Small intestine (tissue), 7 donors: ENCODE data around the gene DNAH12. TPM values are rescaled to one million over a fixed set of nuclear protein-coding genes. Genes with fewer than 3 reads are reported as not detected.
"Not testable (repeated sequence)": the region's sequence is repeated elsewhere in the genome, so short reads cannot be mapped to it uniquely, and the experiment has no call there.

Experiments
- DNase-seq, 2 donors: peaks; one replicate each; pipeline versions ENCODE4 v3.0.0 to v3.0.0-alpha.2; 2013
- FAIRE-seq: peaks from 2 replicates; lab custom pipeline; 2012; peaks lifted over from hg19 to GRCh38; lab: Jason Lieb, UNC
- H3K27ac ChIP-seq, 3 donors: one replicate each; pipeline ENCODE4 v1.5.1; 2013; ENCODE audit warnings: low read length in 2 of 3, mild to moderate bottlenecking in 2 of 3, control low read depth in 1 of 3, inconsistent platforms in 1 of 3, low read depth in 1 of 3, moderate library complexity in 1 of 3
- H3K27me3 ChIP-seq, 3 donors: one replicate each; pipeline ENCODE4 v1.6.1; 2013; ENCODE audit warnings: low read length in 3 of 3, inconsistent platforms in 1 of 3; ENCODE audit not compliant: control insufficient read depth in 3 of 3, insufficient read depth in 3 of 3
- H3K36me3 ChIP-seq, 3 donors: one replicate each; pipeline ENCODE4 v1.6.1; 2013; ENCODE audit warnings: low read length in 3 of 3, inconsistent platforms in 1 of 3, low read depth in 1 of 3, mild to moderate bottlenecking in 1 of 3, moderate library complexity in 1 of 3; ENCODE audit not compliant: control insufficient read depth in 3 of 3, insufficient read depth in 2 of 3
- H3K4me1 ChIP-seq, 3 donors: one replicate each; pipeline ENCODE4 v1.6.1; 2013; ENCODE audit warnings: low read length in 2 of 3, inconsistent platforms in 1 of 3, low read depth in 1 of 3, mild to moderate bottlenecking in 1 of 3, moderate library complexity in 1 of 3; ENCODE audit not compliant: control insufficient read depth in 3 of 3, insufficient read depth in 2 of 3
- H3K4me3 ChIP-seq, 3 donors: one replicate each; pipeline ENCODE4 v1.5.1; 2013; ENCODE audit warnings: low read length in 3 of 3, control low read depth in 1 of 3, inconsistent platforms in 1 of 3, low read depth in 1 of 3, mild to moderate bottlenecking in 1 of 3, moderate library complexity in 1 of 3
- H3K9me3 ChIP-seq, 2 donors: one replicate each; pipeline ENCODE4 v1.6.1; 2013; ENCODE audit warnings: low read depth in 1 of 2, low read length in 1 of 2; ENCODE audit not compliant: control insufficient read depth in 2 of 2, insufficient read depth in 1 of 2
- WGBS, 3 donors: extraction: QIAGEN DNeasy Blood & Tissue Kit; methylation state at CpG; one replicate each; pipeline ENCODE4 v1.1.7; 2013; 5-methylcytosine and 5-hydroxymethylcytosine counted together
- polyA plus RNA-seq, 4 donors: library from polyadenylated mRNA; stranded (reverse) in 3 of 4; unstranded in 1 of 4; fragments of 200-250 nt in 3 of 4; fragments of 120-200 nt in 1 of 4; gene quantifications; one replicate each; pipeline versions ENCODE4 v1.2.1 to v1.2.3, GENCODE V29; 2013
- donor health status: healthy with polysubstance abuse.
- donor health status: control.
- donor health status: control.
- donor health status: Bipolar disorder and iron deficiency.
- donor health status: healthy.

The DNAH12 gene
- polyA plus RNA-seq, 4 donors, result 0.10 to 2.1 TPM; not detected in 2

DNA sequence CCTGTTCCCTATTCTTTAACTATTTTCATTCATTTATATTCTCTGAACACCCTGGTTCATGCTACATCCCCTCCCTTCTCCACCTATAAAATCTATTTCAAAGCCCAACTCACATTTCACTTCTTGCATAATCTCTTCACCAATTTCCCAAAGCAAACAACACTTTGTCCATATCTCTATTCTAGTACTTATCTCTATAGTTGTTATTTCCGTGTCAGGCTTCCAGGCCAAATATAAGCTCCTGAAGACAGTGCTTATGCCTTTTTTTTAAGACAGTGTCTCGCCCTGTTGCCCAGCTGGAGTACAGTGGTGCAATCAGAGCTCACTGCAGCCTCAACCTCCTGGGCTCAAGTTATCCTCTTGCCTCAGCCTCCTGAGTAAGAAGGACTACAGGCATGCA, 43.6 kb downstream of the DNAH12 start:
- H3K27me3 ChIP-seq, result no peaks in the 10 kb centered on the region
- H3K9me3 ChIP-seq, result no peaks in the 10 kb centered on the region
- no peak overlapping the region for H3K4me3 ChIP-seq
- no peaks in the 10 kb centered on the region for H3K36me3 ChIP-seq
- 2 to 54% (median 24%) methylated on average over 2 of the region's 2 CpGs for WGBS, 3 donors
- peak; percentile 42 to 43 for DNase-seq
- no peak overlapping the region for H3K27ac ChIP-seq
- H3K4me1 ChIP-seq, result no peaks in the 10 kb centered on the region
- FAIRE-seq, result no peak

DNA sequence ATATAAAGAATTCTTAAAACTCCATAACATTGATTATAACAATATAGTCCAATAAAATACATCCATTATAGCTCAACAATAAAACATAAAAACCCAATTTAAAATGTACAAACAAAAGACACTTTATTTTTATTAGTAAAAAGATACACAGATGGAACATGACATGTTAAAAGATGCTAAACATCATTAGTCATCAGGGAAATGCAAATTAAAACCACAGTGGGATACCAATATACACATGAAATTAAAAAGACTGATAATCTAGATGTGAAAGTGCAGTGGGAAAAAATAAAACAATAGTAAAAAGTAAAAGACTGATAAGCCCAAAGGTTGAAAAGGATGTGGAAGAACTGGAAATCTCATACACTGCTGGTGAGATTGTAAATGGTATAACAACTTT, 46.2 kb downstream of the DNAH12 start:
- peak; percentile 87 for FAIRE-seq

DNA sequence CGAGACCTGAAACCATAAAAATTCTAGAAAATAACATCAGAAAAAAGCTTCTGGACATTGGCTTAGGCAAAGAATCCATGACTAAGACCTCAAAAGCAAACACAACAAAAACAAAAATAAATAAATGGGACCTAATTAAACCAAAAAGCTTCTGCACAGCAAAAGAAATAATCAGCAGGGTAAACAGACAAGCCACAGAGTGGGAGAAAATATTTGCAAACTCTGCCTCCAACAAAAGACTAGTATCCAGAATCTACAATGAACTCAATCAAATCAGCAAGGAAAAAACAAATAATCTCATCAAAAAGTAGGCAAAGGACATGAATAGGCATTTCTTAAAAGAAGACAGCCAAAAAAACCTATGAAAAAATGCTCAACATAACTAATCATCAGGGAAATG, 59.6 kb downstream of the DNAH12 start:
- no peak overlapping the region for H3K27ac ChIP-seq
- DNase-seq (no peak), FAIRE-seq (no peak)
- 82 to 86% (median 85%) methylated on average over 1 of the region's 1 CpG for WGBS, 3 donors
- no peaks in the 10 kb centered on the region for H3K36me3 ChIP-seq
- H3K9me3 ChIP-seq, result no peaks in the 10 kb centered on the region
- H3K4me1 ChIP-seq, result no peaks in the 10 kb centered on the region
- no peaks in the 10 kb centered on the region for H3K27me3 ChIP-seq
- no peak overlapping the region for H3K4me3 ChIP-seq

More for the DNA sequence above, 46.2 kb downstream of the DNAH12 start:
- Histone ChIP-seq H3K9me3 (no peaks in the 10 kb centered on the region), H3K36me3 (no peaks in the 10 kb centered on the region), H3K4me1 (no peaks in the 10 kb centered on the region), H3K4me3 (no peak overlapping the region), H3K27ac (no peak overlapping the region), H3K27me3 (no peaks in the 10 kb centered on the region)
- no peak for DNase-seq

DNA sequence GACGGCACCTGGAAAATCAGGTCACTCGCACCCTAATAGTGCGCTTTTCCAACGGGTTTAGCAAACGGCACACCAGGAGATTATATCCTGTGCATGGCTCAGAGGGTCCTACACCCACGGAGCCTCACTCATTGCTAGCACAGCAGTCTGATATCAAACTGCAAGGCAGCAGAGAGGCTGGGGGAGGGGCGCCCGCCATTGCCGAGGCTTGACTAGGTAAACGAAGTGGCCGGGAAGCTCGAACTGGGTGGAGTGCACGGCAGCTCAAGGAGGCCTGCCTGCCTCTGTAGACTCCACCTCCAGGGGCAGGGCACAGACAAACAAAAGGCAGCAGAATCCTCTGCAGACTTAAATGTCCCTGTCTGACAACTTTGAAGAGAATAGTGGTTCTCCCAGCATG, 67.0 kb downstream of the DNAH12 start:
- not testable (repeated sequence) for H3K27me3 ChIP-seq, DNase-seq, FAIRE-seq, H3K4me1 ChIP-seq, H3K9me3 ChIP-seq, H3K36me3 ChIP-seq, H3K27ac ChIP-seq, H3K4me3 ChIP-seq
- WGBS, 3 donors, result 97 to 100% (median 97%) methylated on average over 13 of the region's 13 CpGs

DNA sequence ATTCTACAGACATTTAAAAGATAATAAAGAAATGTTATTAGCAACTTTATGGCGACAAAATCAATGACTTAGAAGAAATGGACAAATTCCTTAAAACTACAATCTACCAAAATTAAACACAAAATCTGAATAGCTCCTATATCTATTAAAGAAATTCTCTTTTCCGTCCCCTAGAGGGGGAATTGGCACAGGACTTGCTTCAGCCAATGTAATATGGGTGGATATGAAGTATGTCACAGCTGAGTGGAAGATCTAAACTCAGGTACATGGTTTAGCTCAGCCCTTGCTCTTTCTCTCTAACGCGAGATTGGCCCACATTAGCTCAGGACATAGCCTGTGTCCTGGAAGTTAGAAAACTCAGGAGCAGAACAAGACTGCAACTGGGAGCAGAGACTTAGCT, 79.3 kb downstream of the DNAH12 start:
- Histone ChIP-seq H3K27me3 (peaks cover 0 to 1% (median 0%) of the 10 kb centered on the region in 3 donors), H3K4me3 (no peak overlapping the region), H3K4me1 (no peaks in the 10 kb centered on the region), H3K36me3 (no peaks in the 10 kb centered on the region), H3K9me3 (no peaks in the 10 kb centered on the region), H3K27ac (no peak overlapping the region)
- DNase-seq (peak in 1 of 2 donors; percentile 6), FAIRE-seq (no peak)
- WGBS, 3 donors, result 83 to 86% (median 86%) methylated on average over 4 of the region's 4 CpGs

DNA sequence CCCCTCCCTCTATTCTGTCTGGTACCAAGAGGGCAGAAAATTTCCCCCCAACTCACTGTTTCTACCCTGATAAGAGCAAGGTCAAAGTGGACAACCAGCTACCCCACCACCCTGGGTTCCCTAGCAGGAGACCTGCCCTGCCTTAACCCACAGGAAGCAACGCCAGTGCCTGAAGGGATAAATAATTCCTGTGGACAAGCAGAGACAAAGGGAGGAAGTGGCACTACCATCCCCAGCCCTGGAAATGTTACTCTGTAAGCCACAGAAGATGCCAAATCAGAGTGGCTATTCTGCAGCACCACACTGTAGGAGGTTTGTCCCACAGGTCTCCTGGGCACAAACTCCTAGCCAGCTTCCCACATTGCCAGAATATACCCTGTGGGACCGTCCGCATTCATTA, 80.1 kb downstream of the DNAH12 start:
- no peaks in the 10 kb centered on the region for H3K9me3 ChIP-seq
- FAIRE-seq (no peak), DNase-seq (no peak)
- no peaks in the 10 kb centered on the region for H3K4me1 ChIP-seq
- H3K27ac ChIP-seq, result no peak overlapping the region
- H3K27me3 ChIP-seq, result peaks cover 0 to 1% (median 0%) of the 10 kb centered on the region in 3 donors
- H3K36me3 ChIP-seq, result no peaks in the 10 kb centered on the region
- no peak overlapping the region for H3K4me3 ChIP-seq
- WGBS, 3 donors, result 85 to 93% (median 88%) methylated on average over 3 of the region's 3 CpGs

DNA sequence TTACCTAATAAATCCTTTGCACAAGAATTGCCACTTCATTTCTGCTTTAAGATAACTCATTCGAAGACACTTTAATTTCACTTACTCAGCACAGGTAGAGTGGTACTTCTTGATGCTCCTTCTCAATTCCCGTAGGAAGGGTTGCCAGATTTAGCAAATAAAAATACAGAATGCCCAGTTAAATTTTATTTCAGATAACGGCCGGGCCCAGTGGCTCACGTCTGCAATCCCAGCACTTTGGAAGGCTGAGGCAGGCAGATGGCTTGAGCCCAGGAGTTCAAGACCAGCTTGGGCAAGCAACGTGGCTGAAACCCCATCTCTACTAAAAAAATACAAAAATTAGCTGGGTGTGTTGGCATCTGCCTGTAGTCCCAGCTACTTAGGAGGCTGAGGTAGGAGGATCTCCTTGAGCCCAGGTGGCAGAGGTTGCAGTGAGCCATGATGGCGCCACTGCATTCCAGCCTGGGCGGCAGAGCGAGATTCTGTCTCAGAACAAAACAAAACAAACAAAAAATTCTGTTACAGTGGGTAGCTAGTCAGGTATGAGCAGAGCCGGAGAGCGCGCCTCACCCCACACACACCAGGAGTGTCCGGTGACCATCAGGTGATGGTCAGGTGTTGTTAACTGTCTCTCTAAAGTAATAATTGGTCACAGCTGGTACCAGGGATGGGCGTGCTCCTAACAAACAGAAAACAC, 92.8 kb downstream of the DNAH12 start:
- H3K9me3 ChIP-seq, result no peaks in the 10 kb centered on the region
- peak overlapping the region; percentile 36 to 84 (median 77) for H3K27ac ChIP-seq
- peaks cover 3 to 20% (median 4%) of the 10 kb centered on the region in 3 donors for H3K4me1 ChIP-seq
- H3K4me3 ChIP-seq, result no peak overlapping the region
- WGBS, 3 donors, result 62 to 80% (median 64%) methylated on average over 14 of the region's 14 CpGs
- DNase-seq (peak in 1 of 2 donors; percentile 41), FAIRE-seq (no peak)
- no peaks in the 10 kb centered on the region for H3K36me3 ChIP-seq
- no peaks in the 10 kb centered on the region for H3K27me3 ChIP-seq

DNA sequence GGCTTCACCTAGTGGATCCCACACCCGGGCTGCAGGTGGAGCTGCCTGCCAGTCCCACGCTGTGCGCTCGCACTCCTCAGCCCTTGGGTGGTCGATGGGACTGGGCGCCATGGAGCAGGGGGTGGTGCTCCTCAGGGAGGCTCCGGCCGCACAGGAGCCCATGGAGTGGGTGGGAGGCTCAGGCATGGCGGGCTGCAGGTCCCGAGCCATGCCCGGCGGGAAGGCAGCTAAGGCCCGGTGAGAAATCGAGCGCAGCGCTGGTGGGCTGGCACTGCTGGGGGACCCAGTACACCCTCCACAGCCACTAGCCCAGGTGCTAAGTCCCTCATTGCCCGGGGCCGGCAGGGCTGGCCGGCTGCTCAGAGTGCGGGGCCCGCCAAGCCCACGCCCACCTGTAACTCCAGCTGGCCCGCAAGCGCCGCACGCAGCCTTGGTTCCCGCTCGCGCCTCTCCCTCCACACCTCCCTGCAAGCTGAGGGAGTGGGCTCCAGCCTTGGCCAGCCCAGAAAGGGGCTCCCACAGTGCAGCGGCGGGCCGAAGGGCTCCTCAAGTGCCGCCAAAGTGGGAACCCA, 94.8 kb downstream of the DNAH12 start:
- not testable (repeated sequence) for H3K27me3 ChIP-seq, FAIRE-seq, H3K27ac ChIP-seq, H3K9me3 ChIP-seq, H3K36me3 ChIP-seq, DNase-seq, H3K4me3 ChIP-seq
- 87 to 92% (median 89%) methylated on average over 23 to 30 of the region's 33 CpGs for WGBS, 3 donors
- H3K4me1 ChIP-seq, result peaks cover 3 to 20% (median 4%) of the 10 kb centered on the region in 3 donors
